ENCODE data around the gene ST6GAL1. TPM values are rescaled to one million over a fixed set of nuclear protein-coding genes. Genes with fewer than 3 reads are reported as not detected.

Gene ST6GAL1
- total and polyA plus RNA-seq, 2 of the 4 experiments (the other 2 are of a cell fraction): 1.4 to 2.9 TPM

DNA sequence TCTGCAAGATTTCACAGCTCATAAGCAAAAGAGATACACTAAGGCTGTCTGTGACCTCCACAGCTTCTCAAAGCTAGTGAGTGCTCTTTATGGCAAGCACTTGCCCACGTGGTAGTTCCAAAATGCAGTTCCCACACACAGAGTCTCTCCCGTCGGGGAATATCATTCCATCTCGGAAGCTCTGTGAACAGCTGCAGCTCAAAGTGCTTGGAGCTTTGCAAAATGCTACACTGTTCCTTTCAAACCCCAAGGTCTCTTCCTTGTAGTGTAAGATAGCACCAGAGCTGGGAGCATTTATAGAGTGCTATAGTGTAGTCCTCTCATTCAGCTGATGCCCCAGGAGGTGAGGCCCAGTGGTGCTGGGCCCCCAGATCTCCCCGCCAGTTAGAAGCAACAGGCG is 36.1 kb downstream of the ST6GAL1 start:
- POLR2A ChIA-PET (ENCODE audit: unreplicated experiment): no interaction called here

More for the DNA sequence above, 36.1 kb downstream of the ST6GAL1 start:
- Histone ChIP-seq H3K4ac (ENCODE audit: low read depth, low read length) (no peak overlapping the region), H3K27me3 (ENCODE audit: control insufficient read depth, insufficient read depth, low read length) (no peaks in the 10 kb centered on the region; the same call in 1 of the 2 replicates), H2BK120ac (ENCODE audit: low read depth, low read length) (no peak overlapping the region), H2AK9ac (replicated peaks; ENCODE audit: low read depth, low read length, poor library complexity) (no peak overlapping the region), H3K9me3 (ENCODE audit: control insufficient read depth, insufficient read depth, low read length) (no peaks in the 10 kb centered on the region), H3K56ac (ENCODE audit: extremely low read depth, insufficient read depth, low read length) (no peak overlapping the region), H3K4me1 (ENCODE audit: control insufficient read depth, insufficient read depth, low read length) (peaks cover 2% of the 10 kb centered on the region; the same call in 1 of the 2 replicates), H3K4me2 (ENCODE audit: low read depth, low read length) (no peak overlapping the region), H2BK15ac (ENCODE audit: low read depth, low read length) (no peak overlapping the region), H3K4me3 (ENCODE audit: insufficient read depth, low read depth, low read length) (no peak overlapping the region), H4K20me1 (ENCODE audit: insufficient read depth, low read length) (no peaks in the 10 kb centered on the region), H2AK5ac (ENCODE audit: low read depth, low read length) (no peak overlapping the region), H2AFZ (replicated peaks; ENCODE audit: low read length, poor library complexity) (no peak overlapping the region), H3K36me3 (ENCODE audit: control insufficient read depth, insufficient read depth, low read length) (no peaks in the 10 kb centered on the region), H2BK5ac (ENCODE audit: low read depth, low read length, poor library complexity, severe bottlenecking) (no peak overlapping the region), H4K5ac (ENCODE audit: low read depth, low read length) (no peak overlapping the region), H3K18ac (ENCODE audit: low read depth, low read length) (no peak overlapping the region), H3K14ac (replicated peaks; ENCODE audit: low read depth, low read length) (no peak overlapping the region), H3K9ac (ENCODE audit: low read depth, low read length) (no peak overlapping the region), H3K9me1 (ENCODE audit: insufficient read depth, low read length) (no peaks in the 10 kb centered on the region), H4K91ac (ENCODE audit: insufficient read depth, low read depth, low read length) (no peak overlapping the region), H3K27ac (ENCODE audit: insufficient read depth, low read length) (no peak overlapping the region), H2BK20ac (ENCODE audit: low read depth, low read length) (no peak overlapping the region), H4K8ac (ENCODE audit: low read depth in 2 of 2, low read length in 2 of 2) (no peak overlapping the region), H3K79me1 (ENCODE audit: low read depth in 1 of 2, low read length in 2 of 2) (no peaks in the 10 kb centered on the region), H3K23ac (ENCODE audit: low read depth, low read length) (no peak overlapping the region)
- WGBS, 2 experiments (ENCODE audit: extremely low coverage in 2 of 2, insufficient read length in 1 of 2): 20% methylated on average over 1 of the region's 6 CpGs; no CpG with 5 or more reads in 1 of the 2 experiments
- no peak for ATAC-seq (ENCODE audit: low read depth)
- no peak for DNase-seq
- intact Hi-C loops (cut with micrococcal nuclease): no loop called here
- in situ Hi-C loops (cut with MboI; ENCODE audit: low sequenced_read_pairs): no loop called here
- no TSS peak for BruUV-seq (replicated peaks)
- TF ChIP-seq, protein P1, sequence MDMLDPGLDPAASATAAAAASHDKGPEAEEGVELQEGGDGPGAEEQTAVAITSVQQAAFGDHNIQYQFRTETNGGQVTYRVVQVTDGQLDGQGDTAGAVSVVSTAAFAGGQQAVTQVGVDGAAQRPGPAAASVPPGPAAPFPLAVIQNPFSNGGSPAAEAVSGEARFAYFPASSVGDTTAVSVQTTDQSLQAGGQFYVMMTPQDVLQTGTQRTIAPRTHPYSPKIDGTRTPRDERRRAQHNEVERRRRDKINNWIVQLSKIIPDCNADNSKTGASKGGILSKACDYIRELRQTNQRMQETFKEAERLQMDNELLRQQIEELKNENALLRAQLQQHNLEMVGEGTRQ (IDR thresholded peaks at IDR 0.05; ENCODE audit: low read depth, low read length): no peak
- TF ChIP-seq FOS (IDR thresholded peaks at IDR 0.05; ENCODE audit: low read depth, low read length): no peak
- no peak for TF ChIP-seq RCOR1 (IDR thresholded peaks at IDR 0.05; ENCODE audit: insufficient replicate concordance, low read length)
- TF ChIP-seq SMC3 (IDR thresholded peaks at IDR 0.05; ENCODE audit: low read depth, low read length): no peak
- no peak for TF ChIP-seq RAD21 (IDR thresholded peaks at IDR 0.05; ENCODE audit: low read length)
- TF ChIP-seq BHLHE40 (IDR thresholded peaks at IDR 0.05; ENCODE audit: low read depth, low read length): no peak
- TF ChIP-seq RFX5 (IDR thresholded peaks at IDR 0.05; ENCODE audit: low read depth, low read length): no peak
- TF ChIP-seq NFE2L2 (IDR thresholded peaks at IDR 0.05; ENCODE audit: low read depth, low read length): no peak
- no peak for TF ChIP-seq POLR2A (IDR thresholded peaks at IDR 0.05; ENCODE audit: low read depth, low read length)
- no peak for TF ChIP-seq CHD1 (IDR thresholded peaks at IDR 0.05; ENCODE audit: low read depth, low read length)
- no peak for TF ChIP-seq MXI1 (IDR thresholded peaks at IDR 0.05; ENCODE audit: borderline replicate concordance, low read depth, low read length)
- TF ChIP-seq MAFK (IDR thresholded peaks at IDR 0.05; ENCODE audit: low read depth, low read length): no peak
- no peak for TF ChIP-seq CEBPB (IDR thresholded peaks at IDR 0.05; ENCODE audit: low read depth, low read length)
- no peak for TF ChIP-seq CTCF (conservative IDR thresholded peaks at IDR 0.05; ENCODE audit: low read depth, low read length)
- CTCF ChIA-PET: no interaction called here
- dilution Hi-C loops (cut with HindIII; ENCODE audit: low sequenced_read_pairs, unreplicated experiment): no loop called here
